ENCODE data around the gene CRMP1.

GRCh38 chr4:5801696-5802095 lies 91.2 kb downstream of the CRMP1 start:
- TF ChIP-seq POLR2A (IDR thresholded peaks at IDR 0.05; ENCODE audit: control extremely low read depth in 1 of 2, low read depth in 2 of 2, low read length in 2 of 2) (no peak), SP1 (IDR thresholded peaks at IDR 0.05; ENCODE audit: low read depth, low read length) (no peak)
- TF ChIP-seq, protein P1, sequence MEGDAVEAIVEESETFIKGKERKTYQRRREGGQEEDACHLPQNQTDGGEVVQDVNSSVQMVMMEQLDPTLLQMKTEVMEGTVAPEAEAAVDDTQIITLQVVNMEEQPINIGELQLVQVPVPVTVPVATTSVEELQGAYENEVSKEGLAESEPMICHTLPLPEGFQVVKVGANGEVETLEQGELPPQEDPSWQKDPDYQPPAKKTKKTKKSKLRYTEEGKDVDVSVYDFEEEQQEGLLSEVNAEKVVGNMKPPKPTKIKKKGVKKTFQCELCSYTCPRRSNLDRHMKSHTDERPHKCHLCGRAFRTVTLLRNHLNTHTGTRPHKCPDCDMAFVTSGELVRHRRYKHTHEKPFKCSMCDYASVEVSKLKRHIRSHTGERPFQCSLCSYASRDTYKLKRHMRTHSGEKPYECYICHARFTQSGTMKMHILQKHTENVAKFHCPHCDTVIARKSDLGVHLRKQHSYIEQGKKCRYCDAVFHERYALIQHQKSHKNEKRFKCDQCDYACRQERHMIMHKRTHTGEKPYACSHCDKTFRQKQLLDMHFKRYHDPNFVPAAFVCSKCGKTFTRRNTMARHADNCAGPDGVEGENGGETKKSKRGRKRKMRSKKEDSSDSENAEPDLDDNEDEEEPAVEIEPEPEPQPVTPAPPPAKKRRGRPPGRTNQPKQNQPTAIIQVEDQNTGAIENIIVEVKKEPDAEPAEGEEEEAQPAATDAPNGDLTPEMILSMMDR (IDR thresholded peaks at IDR 0.05; ENCODE audit: control extremely low read depth in 1 of 3, insufficient read depth in 1 of 3, low read depth in 1 of 3, low read length in 3 of 3): no peak

Data from H1 (cell line).